Activated CD4-positive, alpha-beta T cell treated with anti-CD3 and anti-CD28 coated beads for 24 hours (primary cell): Measurements from ENCODE around the gene BRAT1.

Experiments used
- DNase-seq, 2 donors: peaks; one replicate each; pipeline ENCODE4 v3.0.0-alpha.2; 2020; ENCODE audit warnings: low read depth in 2 of 2

BRAT1 gene

DNA sequence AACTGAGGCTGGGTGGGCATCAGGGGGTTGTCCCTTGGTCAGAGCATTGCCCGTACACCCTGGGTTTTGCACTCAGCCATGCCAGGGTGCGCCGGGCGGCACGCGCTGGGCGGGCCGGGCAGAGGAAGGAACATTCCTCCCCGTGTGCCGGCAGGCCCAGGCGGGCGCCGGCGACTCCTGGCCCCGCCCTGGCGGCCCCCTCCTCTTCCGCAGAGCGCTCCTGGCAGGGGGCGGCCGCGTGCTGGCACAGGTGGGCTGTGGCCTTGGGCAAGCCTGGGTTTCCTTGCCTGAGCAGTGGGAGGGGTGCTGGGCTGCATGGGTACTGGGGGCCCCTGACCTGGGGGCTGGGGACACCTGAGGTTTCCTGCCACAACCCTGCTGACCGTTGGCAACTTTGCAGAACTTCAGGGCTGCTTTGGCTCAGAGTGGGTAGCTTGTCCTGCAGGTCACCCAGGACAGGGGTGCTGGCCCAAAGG is 31.8 kb downstream of the BRAT1 start:
- no peak for DNase-seq

DNA sequence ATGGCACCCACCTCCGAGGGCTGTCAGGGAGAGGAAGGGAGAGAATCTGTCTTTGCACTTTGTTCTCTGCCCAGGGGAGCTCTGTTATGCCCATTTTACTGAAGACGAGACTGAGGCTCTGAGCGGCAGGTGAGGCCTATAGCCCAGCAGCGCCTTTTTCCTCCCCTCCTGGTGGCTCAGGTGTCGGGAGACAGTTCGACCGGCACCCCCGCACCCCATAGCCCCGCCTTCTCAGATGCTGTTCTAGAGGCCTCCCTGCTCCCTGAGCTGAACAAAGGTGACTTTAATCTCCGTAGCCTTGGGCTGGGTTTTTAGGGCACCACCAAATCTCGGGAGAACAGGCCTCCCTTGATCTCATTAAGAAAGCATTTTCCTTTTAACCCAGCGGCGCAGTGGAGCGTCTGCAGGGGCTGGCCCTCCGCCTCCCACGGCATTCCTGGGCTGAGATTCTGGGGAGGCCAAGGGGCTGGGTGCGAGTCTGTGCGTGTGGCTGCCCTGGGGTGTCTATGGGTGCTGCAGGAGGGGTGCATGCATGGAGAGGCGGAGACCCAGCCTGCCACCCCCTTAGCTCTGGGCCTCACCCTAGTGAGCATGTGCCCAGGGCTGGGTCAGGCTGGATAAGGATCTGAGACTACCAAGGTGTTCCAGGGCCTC is 32.4 kb downstream of the BRAT1 start:
- DNase-seq = no peak

DNA sequence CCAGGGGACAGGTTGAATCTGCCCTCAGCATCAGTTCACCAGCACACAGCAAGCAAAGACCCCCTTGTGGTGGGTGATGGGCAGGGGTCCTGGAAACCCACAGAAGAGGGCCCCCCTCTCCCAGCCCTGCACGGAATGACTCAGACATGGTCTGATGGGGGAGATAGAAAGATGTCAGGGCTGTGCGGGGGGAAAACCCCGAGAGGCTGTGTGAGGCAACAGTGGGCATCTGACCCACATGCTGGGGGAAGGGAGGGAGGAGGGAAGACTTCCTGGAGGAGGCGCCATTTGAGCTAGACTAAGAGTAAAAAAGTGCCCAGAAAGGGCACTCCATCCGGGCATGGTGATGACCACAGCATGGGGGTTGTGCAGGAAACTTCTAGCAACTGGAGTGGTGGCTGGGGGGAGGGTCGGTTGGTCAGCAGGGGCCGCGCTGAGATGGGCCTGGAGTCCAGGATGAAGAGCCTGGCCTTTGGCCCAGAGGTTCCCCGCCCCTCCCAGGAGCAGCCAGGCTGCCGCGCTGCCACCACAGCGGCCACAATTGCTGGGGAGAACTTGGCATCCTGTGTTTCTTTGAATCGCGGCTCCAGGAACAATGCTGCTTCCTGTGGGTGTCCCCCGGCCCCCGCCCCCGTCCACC is 33.3 kb downstream of the BRAT1 start:
- peak in 1 of 2 donors; percentile 64 for DNase-seq

DNA sequence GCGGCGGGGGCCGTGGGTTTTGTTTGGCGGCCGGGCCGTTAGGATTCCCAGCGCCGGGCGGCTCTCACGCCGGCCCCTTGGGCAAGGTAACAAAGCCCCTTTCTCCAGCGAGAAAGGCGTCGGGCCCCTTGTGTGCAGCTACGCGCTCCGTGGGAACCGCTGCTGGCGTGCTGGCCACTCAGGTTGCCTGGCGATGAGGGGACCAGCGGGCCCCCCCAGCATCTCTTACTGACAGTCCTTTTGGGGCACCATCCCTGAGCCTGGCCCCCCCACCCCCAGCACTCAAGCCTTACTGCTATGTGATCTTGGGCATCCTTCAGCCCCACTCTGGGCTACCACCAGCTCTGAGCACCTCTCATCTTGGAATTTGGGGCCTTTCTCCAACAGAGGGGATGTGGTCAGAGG is 34.0 kb downstream of the BRAT1 start:
- no peak for DNase-seq

GRCh38 chr7:2520761-2521290 is 34.5 kb downstream of the BRAT1 start:
- no peak for DNase-seq

DNA sequence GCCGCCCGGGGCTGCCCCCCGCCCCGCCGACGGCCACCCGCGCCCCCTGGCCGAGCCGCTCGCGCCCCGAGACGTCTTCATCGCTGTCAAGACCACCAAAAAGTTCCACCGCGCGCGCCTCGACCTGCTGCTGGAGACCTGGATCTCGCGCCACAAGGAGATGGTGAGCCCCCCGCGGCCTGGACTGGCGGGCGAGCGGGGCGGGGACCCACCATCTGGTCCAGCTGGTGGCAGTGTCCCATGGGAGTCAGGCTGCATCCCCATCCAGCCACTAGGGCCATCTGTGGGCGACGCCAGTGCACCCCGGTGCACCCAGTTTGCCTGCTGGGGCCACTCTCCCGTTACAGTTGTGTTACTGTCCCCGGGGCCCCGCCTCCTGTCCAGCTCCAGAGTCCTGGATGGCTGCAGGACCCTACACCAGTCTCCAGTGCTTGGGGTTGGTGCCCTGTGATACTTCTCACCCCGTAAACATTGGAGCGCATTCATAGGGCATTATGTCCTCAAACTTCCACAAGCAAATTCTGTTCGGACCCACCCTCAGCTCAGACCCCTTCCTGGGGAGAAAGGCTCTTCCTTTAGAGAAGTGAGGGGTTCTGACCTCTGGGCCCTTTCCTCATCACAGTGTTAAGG is 35.1 kb downstream of the BRAT1 start:
- DNase-seq = no peak

- DNase-seq = peak; percentile 75 to 77
Observed at GRCh38 chr7:2519119-2519930, 36.0 kb downstream of the BRAT1 start, which contains the start of gene LFNG. TSS of gene LFNG (plus strand) at chr7:2519774. CDS start at chr7:2519862, 88 bp downstream.

DNA sequence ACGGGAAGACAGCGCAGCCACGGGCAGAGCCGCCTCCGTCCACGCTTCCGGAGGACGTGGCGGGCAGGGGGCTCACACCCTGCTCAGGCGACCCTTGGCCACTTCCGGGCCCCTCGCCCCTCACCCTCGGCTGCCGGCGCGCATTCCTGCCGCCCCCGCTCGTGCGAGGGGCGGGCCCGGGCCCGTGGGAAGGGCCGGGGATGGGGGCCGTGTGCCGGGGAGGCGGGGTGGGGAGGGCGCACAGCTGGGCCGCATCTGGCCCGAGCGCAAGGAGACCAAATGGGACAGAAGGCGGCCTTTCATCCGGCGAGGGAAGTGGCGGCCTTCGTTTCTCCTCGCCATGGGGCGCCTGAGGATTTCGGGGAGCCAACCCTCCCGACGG is 36.6 kb downstream of the BRAT1 start:
- DNase-seq = no peak

DNA sequence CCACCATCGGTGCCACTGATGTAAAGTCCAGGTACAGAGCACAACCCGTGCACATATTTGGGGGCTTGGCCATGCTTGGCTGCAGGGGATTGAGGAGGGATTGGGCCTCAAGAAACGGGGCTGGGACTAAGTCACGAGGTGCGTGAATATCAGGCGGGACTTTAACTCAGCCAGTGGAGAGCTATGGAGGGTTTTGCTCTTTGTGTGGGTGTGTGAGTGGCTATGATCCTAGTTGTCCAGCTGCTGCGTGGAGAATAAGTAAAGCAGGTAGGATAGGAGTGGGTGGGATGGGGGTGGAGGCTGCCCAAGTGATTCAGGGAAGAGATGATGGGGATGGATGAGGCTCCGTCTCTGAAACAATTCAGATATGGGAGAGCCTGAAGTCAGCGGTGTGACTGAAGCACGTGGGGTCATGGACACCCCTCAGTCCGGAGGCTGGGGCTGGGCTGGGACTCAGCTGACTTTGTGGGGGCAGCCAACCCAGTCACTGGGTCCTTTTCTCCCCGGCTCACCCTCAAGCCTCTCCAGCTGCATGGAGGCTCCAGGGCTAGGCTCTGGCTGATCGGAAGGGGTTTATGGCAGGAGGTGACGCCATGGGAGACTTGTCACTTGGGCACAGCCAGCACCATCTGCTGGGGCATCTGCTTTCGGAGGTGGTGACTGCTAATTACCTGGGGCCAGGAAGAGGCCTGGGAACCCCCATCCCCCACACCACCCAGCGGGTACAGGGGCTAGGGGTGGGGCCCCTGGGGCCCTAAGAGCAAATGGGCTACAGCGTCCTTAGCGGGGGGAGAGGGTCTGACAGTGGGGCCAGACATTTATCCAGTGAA is 37.4 kb downstream of the BRAT1 start:
- DNase-seq = no peak

- DNase-seq = no peak
Observed at GRCh38 chr7:2517026-2517425, 38.3 kb downstream of the BRAT1 start.

- DNase-seq = no peak
Observed at GRCh38 chr7:2516194-2516555, 39.1 kb downstream of the BRAT1 start.

DNA sequence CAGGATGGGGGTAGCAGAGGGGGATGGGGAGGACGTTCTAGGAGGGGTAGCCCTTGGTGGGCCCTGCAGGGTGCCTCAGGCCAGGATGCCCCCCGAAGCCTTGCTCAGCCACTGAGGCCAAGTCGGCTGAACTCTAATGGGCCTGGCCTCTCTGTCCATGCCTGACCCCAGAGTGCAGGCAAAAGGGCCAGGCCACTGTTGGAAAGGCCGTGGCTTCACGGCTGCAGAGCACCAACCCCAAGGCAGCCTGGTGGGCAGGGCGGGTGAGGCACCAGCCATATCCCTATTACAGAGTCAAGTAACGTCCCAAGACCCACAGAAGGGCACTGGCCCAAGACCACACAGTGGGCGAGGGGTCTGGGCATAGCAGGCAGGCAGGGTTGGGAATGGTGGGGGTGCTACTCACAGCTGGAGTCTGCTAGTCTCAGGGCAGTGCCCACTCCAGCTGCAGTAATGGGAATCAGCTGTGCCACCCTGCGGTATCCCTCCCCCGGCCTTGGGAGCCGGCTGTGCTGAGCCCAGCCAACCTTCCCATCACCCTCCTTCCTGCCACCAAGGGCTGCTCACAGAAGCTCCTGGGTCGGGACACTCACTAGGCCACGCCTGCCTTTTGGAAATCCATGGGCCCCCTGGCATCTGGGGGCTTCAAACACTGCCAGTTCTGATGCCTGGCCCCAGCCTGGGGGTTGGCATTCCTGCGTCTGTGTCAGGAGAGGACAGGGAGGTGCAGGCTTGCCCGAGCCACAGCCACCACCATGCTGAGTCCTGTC is 39.7 kb downstream of the BRAT1 start:
- no peak for DNase-seq

DNA sequence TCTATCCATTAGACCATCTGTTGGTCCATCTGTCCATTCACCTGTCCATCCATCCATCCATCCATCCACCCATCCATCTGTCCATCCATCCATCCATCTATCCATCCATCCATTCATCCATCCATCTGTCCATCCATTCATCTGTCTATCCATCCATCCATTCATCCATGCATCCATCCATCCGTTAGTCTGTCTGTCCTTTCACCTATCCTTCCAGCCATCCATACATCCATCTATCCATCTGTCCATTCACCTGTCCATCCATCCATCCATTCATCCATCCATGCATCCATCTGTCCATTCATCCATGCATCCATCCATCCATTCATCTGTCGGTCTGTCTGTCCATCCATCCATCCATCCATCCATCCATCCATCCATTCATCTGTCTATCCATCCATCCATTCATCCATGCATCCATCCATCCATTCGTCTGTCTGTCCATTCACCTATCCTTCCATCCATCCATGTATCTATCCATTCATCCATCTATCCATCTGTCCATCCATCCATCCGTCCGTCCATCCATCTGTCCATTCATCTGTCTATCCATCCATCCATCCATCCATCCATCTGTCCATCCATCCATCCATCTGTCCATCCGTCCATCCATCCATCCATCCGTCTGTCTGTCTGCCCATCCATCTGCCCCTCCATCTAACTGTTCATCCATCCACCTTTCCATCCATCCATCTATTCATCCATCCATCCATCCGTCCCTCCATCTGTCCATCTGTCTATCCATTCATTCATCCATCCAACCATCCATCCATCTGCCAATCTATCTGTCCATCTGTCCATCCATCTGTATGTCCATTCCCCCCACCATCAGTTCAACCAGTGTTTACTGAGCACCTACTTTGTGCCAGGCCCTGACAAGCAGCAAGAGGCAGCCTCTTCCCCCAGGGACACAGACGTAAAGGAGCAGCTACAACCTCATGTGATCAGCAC is 40.6 kb downstream of the BRAT1 start:
- no peak for DNase-seq

DNA sequence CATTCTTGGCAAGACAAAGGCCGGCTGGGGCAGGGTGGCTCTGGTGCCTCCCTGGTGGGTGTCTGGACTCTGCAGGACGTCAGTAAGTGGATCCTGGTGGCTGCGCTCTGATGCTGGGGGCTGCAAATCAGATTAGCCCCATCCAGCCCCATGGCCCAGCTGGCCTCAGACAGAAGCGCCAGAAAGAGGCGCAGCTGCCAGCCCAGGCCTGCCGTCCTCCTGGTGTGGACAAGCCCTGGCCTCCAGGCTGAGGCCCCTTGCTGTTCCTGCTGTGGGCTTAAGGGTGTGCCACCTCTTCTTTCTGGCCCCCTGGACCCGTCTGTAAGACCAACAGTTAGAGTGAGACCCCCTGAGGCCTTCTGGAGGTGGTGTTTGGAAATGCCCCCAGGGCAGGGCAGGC is 41.6 kb downstream of the BRAT1 start:
- no peak for DNase-seq

- no peak for DNase-seq
Observed at GRCh38 chr7:2512713-2513112, 42.6 kb downstream of the BRAT1 start.

- DNase-seq = no peak
Observed at GRCh38 chr7:2512179-2512661, 43.1 kb downstream of the BRAT1 start.

- no peak for DNase-seq
Observed at GRCh38 chr7:2511769-2512168, 43.6 kb downstream of the BRAT1 start.

DNA sequence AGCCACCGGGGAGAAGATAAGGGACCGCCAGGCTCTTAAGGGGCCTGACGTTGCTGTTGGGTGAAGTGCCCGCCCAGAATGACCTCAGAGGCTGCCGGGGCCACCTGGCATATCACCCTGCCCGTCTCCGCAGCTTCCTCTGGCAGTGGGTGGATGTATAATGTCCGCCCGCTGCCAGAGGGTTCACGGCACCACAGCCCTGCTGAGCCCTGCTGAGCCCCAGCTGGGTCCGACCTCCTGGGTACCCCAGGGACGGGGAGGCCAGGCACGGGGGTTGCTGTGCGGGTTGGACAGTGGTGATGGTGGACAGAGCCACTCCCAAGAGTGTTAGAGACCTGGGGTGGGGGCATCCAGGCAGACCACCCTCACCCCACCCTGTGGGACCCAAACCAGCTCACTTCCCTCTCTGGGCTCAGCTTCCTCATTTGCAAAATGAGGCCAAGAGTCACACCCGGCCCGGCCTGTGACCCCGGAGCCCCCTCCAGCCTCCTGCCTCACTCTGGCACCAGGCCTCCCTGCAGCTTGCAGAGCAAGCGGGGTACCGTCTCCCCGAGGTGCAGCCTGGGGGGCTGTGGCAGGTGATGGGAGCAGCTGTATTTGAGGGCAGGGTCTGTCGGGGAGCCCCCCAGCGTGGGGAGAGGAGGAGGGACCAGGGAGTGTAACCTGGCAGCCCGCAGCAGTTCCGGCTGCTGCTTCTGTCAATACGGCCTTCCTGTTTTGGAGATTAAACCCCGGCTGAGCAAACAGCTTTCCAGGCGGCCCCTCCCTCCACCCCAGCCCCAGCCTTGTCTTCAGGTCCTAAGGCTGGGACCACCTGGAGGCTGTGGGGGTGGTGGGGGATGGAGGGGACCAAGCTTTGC is 44.2 kb downstream of the BRAT1 start:
- no peak for DNase-seq
